ENCODE measurements around the gene SLX9.

SLX9 gene

DNA sequence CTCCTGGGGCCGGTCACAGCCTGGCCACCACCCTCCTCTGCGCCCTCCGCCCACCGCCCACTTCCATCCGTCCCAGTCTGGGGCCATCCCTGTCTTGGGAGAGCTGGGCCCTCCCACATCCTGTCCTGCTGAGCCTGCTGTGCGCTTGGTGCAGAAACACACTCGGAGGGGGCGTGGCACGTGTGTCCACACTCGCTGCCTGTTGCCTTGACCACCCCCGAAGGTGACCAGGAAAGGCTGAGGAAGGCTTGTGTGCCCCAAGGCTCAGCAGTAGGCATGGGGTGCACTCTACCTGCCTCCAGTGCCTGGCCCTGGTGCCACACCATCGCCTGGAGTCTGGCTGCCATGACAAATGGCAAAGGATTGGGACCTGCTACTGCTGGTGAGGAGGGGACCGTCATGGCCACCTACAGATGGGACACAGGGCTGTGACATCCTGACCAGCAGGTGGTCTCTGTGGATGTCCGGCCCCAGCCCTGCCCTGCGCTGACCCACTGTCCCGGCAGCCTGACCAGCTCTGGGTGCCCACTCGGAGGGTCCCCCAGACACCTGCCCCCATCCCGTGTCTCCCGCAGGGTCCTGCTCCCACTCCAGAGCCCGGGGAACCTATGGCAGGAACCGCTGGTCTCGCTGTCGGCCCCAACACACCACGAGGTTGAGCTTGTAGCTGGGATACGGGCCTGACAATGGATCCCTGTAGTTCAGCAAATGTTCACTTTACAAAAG, 43.1 kb upstream of the SLX9 start:
- no peak overlapping the region for H3K9ac ChIP-seq (ENCODE audit: low read depth, low read length)
- H3K27me3 ChIP-seq (ENCODE audit: control insufficient read depth, insufficient read depth, low read length) = peaks cover 15% of the 10 kb centered on the region
- H3K36me3 ChIP-seq (ENCODE audit: insufficient read depth, low read length) = no peaks in the 10 kb centered on the region

DNA sequence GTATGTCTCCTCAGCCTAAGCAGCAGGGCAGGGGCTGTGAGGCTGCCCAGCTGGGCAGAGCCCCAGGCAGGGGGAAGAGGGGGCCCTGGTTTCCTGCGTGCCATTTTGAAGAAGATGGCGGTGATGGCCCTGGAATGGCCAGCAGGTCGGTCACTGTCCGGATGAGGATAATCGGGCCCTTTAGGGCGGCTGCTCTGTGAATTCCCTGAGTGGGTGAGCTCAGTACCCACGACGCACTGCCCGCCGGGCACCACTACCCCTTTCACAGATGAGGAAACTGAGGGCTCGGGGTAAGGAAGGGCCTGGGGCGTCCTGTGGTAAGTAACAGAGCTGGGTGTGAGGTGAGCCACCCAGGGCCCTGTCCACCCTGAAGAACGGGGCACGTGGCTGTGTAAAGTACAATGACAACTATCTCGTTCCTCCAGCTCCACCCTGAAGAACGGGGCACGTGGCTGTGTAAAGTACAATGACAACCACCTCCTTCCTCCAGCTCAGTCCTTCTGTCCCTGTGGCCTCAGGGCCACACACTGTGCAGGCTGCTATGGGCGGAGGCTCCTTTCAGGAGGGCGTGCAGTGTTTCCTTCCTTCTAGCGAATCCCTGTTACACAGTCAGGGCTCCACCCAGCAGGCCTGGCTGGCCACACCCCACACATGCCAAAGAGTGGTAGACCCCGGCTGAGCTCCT, 42.4 kb upstream of the SLX9 start:
- no peak overlapping the region for H3K4me3 ChIP-seq (ENCODE audit: low read length)
- peaks cover 3% of the 10 kb centered on the region for H3K4me1 ChIP-seq (ENCODE audit: control insufficient read depth, insufficient read depth, low read length)
- H3K27me3 ChIP-seq (ENCODE audit: control insufficient read depth, insufficient read depth, low read length) = peaks cover 13% of the 10 kb centered on the region
- H3K9me3 ChIP-seq (replicated peaks; ENCODE audit: low read length) = no peaks in the 10 kb centered on the region
- no peaks in the 10 kb centered on the region for H3K36me3 ChIP-seq (ENCODE audit: insufficient read depth, low read length)
- H3K9ac ChIP-seq (ENCODE audit: low read depth, low read length) = no peak overlapping the region
- no peak overlapping the region for H3K4me2 ChIP-seq (ENCODE audit: low read length)

More for the DNA sequence above, 43.1 kb upstream of the SLX9 start:
- Histone ChIP-seq H3K9me3 (replicated peaks; ENCODE audit: low read length) (no peaks in the 10 kb centered on the region), H3K4me3 (ENCODE audit: low read length) (no peak overlapping the region), H3K4me1 (ENCODE audit: control insufficient read depth, insufficient read depth, low read length) (peaks cover 3% of the 10 kb centered on the region), H3K4me2 (ENCODE audit: low read length) (no peak overlapping the region)

DNA sequence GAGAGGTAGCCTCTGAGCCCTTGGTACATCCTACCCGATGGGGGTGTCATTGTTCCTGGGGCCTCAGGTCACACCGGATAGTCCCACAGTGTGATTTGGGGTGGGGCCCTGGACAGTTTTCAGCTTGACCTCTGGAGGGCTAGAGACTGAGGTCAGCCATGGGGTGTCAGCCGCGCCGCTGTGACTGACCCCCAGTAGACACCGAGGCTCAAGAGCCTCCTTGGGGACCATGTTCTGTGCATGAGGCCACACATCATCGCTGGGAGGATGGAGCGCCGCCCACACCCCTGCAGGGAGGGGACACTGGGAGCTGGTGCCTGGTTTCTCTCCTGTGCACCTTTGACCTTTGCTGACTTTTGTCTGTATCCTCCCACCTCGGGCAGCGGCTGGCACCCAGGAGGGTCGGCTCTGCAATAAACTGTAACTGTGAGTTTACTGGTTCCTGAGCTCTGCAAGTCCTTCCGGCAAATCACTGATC, 41.8 kb upstream of the SLX9 start:
- H3K36me3 ChIP-seq (ENCODE audit: insufficient read depth, low read length) = no peaks in the 10 kb centered on the region
- no peaks in the 10 kb centered on the region for H3K4me1 ChIP-seq (ENCODE audit: control insufficient read depth, insufficient read depth, low read length)
- H3K9ac ChIP-seq (ENCODE audit: low read depth, low read length) = no peak overlapping the region
- H3K4me3 ChIP-seq (ENCODE audit: low read length) = no peak overlapping the region
- H3K4me2 ChIP-seq (ENCODE audit: low read length) = no peak overlapping the region
- H3K27me3 ChIP-seq (ENCODE audit: control insufficient read depth, insufficient read depth, low read length) = peaks cover 13% of the 10 kb centered on the region
- no peaks in the 10 kb centered on the region for H3K9me3 ChIP-seq (replicated peaks; ENCODE audit: low read length)

DNA sequence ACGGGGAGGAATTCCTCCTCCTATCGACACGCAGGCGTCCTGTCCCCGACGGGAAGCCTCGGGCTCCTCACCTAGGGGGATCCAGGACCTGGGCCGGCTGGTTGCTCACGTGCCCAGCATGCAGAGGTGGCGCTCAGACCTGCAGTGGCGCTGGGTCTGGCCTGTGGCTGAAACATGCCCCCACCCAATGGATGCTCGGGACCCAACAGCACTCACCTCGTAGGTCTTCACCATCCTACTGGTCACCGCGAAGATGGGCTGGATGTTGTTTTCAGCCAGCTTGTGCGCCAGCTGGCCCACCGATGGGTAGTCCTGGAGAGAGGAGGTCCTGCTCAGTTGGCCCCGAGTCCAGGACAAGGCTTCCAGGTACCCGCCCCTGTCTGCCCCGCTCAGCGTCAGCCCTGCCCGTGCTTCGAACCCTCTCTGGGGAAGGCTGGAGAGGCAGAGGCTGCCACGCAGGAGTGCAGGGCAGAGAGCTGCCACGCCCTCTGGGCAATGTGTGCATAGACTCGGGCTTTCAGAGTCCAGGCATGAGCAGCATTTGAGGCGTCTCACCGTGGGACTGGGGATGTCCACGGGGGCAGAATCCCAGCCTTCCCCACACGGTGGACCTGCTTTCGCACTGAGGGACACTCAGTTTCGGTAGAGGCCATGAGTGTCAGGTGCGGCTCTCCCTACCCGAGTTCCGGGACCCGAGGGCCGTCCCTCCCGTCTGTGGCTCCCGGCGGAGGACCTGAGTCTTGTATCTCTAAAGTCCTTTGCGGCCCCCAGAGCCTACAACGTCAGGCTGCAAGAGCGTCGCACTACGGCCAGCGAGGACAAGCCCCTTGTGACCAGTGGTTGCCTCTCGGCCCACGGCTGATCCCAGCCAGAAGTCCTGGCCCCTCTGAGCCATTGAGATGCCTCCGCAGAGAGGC, 40.7 kb upstream of the SLX9 start:
- no peaks in the 10 kb centered on the region for H3K4me1 ChIP-seq (ENCODE audit: control insufficient read depth, insufficient read depth, low read length)
- peaks cover 8% of the 10 kb centered on the region for H3K27me3 ChIP-seq (ENCODE audit: control insufficient read depth, insufficient read depth, low read length)
- H3K9me3 ChIP-seq (replicated peaks; ENCODE audit: low read length) = no peaks in the 10 kb centered on the region
- no peaks in the 10 kb centered on the region for H3K36me3 ChIP-seq (ENCODE audit: insufficient read depth, low read length)
- H3K4me2 ChIP-seq (ENCODE audit: low read length) = no peak overlapping the region
- no peak overlapping the region for H3K4me3 ChIP-seq (ENCODE audit: low read length)
- no peak overlapping the region for H3K9ac ChIP-seq (ENCODE audit: low read depth, low read length)

DNA sequence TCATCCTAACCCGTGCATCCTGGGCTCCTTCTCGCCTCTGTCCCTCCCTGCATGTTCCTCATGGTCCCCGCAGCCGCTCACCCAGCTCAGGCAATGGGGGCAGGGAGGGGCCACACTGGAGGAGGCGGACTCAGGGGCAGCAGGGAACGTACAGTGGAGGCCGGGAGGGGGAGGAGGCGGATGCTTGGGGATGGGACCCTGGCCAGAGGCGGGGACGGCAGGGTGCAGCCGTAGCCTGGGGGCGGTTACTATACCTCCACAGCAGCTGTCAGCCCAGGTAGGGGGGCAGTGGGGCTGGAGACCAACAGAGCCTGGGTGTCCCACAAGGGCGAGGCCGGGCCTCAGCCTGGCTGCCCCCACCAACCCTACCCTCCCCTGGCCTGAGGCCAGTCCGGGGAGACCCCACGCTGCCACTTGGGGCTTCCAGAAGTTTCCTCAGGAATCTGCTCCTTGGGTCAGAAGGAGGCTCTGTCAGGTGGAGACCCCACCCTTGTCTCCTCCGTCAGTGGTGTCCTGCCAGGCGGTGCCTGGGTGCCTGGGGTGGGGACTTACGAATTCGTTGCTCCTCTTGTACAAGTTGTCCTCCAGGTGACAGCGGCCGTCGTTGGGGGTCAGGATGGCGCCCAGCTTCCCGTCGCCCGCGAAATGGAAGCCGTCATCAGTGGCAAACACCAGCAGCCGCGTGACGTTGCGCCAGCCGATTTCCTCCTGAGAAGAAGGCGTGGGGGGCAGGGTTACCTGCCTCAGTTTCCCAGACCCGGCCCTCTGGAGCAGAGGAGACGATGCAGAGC, 39.9 kb upstream of the SLX9 start:
- Histone ChIP-seq H3K27me3 (ENCODE audit: control insufficient read depth, insufficient read depth, low read length) (peaks cover 8% of the 10 kb centered on the region), H3K36me3 (ENCODE audit: insufficient read depth, low read length) (no peaks in the 10 kb centered on the region), H3K9ac (ENCODE audit: low read depth, low read length) (no peak overlapping the region)

DNA sequence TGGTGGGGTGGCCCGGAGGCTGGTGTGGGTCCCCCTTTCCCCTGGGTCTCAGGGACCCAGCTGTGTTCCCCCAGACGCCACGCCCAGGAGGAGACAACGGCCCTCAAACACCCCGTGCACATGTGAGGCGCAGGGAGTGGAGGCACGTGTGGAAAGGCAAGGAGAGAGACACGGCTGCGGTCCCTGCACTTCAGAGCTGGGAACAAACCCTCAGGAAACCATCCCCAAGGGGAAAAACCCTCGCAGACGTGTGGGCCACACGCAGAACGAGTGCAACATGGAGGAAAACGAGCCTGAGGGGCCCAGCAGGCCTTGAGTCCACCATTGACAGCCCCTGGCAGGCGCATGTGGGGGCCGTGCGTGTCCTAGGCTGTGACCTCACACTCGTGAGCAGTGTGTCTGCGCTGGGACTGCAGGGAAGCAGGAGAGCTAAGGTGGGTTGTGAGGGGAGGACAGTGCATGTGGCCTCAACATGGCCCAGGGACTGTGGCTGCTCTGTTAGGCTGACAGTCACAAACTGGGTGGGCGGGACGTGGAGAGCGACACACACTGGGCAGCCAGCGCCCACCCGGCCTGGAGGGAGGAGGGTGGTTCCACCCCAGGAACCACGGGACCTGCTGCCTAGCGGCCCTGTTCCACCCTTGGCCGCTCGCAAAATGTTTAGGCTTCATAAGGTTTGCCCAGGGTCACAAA, 39.1 kb upstream of the SLX9 start:
- Histone ChIP-seq H3K4me3 (ENCODE audit: low read length) (no peak overlapping the region), H3K9ac (ENCODE audit: low read depth, low read length) (no peak overlapping the region), H3K4me2 (ENCODE audit: low read length) (no peak overlapping the region), H3K9me3 (replicated peaks; ENCODE audit: low read length) (no peaks in the 10 kb centered on the region), H3K27me3 (ENCODE audit: control insufficient read depth, insufficient read depth, low read length) (peaks cover 8% of the 10 kb centered on the region), H3K36me3 (ENCODE audit: insufficient read depth, low read length) (no peaks in the 10 kb centered on the region), H3K4me1 (ENCODE audit: control insufficient read depth, insufficient read depth, low read length) (no peaks in the 10 kb centered on the region)

More for the DNA sequence above, 39.9 kb upstream of the SLX9 start:
- no peak overlapping the region for H3K4me3 ChIP-seq (ENCODE audit: low read length)
- H3K9me3 ChIP-seq (replicated peaks; ENCODE audit: low read length) = no peaks in the 10 kb centered on the region
- H3K4me1 ChIP-seq (ENCODE audit: control insufficient read depth, insufficient read depth, low read length) = no peaks in the 10 kb centered on the region
- no peak overlapping the region for H3K4me2 ChIP-seq (ENCODE audit: low read length)

DNA sequence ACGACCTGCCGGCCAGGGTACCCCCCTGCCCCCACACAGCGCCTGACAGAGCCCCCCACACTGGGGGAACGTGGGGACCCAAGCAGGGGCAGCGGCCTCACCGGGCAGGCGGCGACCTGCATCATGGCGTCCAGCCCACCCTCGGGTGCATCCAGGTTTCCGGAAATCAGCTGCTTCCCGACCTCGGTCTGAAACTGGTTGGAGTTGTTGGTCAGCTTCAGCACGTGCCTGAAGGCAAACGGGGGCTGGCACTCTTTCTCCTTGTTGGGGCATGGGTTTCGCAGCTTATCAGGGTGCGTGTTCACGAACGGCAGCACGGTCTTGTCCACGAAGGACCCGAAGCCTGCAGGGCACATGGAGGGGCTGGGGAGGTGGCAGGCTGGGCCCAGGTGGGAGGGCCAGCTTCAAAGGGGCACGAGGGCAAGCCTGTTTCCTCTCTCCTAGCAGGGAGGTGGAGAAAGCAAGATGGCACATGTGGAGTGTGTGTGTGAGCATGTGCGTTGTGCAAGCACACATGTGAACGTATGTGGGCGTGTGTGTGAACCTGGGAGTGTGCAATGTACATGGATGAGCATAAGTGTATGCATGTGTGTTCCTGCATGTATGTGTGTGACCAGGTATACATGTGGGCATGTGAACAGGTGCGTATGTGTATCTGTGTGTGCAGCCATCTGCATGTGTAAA, 38.3 kb upstream of the SLX9 start:
- Histone ChIP-seq H3K36me3 (ENCODE audit: insufficient read depth, low read length) (no peaks in the 10 kb centered on the region), H3K4me3 (ENCODE audit: low read length) (no peak overlapping the region), H3K4me1 (ENCODE audit: control insufficient read depth, insufficient read depth, low read length) (no peaks in the 10 kb centered on the region), H3K9me3 (replicated peaks; ENCODE audit: low read length) (no peaks in the 10 kb centered on the region), H3K9ac (ENCODE audit: low read depth, low read length) (no peak overlapping the region), H3K4me2 (ENCODE audit: low read length) (no peak overlapping the region), H3K27me3 (ENCODE audit: control insufficient read depth, insufficient read depth, low read length) (peaks cover 11% of the 10 kb centered on the region)

DNA sequence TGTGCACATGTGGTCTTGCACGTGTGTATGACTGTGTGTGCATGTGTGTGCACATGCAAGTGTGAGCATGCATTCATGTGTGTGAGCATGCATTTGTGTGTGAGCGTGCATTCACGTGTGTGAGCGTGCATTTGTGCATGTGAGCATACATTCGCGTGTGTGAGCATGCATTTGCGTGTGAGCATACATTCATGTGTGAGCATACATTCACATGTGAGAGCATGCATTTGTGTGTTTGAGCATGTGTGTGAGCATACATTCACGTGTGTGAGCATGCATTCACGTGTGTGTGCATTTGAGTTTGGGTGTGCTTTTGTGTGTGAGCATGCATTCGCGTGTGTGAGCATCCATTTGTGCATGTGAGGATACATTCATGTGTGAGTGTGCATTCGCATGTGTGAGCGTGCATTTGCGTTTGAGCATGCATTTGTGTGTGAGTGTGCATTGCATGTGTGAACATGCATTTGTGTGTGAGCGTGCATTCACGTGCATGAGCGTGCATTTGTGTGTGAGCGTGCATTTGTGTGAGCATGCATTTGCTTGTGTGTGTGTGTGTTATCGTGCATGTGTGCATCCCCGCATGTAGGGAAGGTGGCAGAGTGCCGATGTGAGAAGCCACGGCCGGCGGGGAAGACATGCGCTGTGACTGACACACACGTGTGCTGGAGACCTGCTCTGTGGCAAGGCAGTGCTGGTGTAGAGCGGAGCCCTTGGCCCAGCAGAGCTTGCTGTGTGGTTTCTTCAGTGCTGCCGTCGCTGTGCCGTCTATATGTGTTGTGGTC, 37.4 kb upstream of the SLX9 start:
- H3K36me3 ChIP-seq (ENCODE audit: insufficient read depth, low read length) = no peaks in the 10 kb centered on the region
- H3K4me1 ChIP-seq (ENCODE audit: control insufficient read depth, insufficient read depth, low read length) = no peaks in the 10 kb centered on the region
- H3K27me3 ChIP-seq (ENCODE audit: control insufficient read depth, insufficient read depth, low read length) = peaks cover 17% of the 10 kb centered on the region
- H3K9me3 ChIP-seq (replicated peaks; ENCODE audit: low read length) = no peaks in the 10 kb centered on the region
- no peak overlapping the region for H3K4me2 ChIP-seq (ENCODE audit: low read length)
- H3K9ac ChIP-seq (ENCODE audit: low read depth, low read length) = no peak overlapping the region
- no peak overlapping the region for H3K4me3 ChIP-seq (ENCODE audit: low read length)

DNA sequence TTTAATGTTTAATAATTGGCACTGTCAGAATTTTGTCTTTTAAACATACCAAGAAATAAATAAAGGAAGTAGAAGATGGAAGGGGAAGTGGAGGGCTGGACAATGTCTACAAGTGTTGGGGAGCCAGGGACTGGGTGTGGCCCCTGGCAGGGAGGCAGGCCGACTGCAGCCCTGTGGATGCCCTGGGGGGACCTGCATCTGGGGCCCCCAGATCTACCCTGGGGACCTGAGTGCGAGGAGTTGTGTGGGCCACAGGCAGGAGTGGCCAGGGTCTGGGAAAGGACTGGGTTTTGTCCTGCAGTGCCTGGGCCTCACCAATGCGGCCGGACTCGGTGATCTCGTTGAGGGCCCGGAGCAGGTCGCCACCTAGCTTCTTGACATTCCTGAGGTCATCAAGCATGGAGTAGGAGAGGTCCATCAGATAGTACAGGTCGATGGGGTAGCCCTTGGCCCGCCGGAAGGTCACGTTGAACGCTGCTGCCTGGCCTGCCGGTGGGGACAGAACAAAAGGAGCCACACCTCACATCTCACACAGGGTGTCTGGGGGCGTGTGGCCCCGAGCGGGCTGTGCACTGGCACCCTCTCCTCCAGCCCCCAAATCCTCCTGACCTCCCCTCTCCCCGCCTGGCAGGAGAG, 36.7 kb upstream of the SLX9 start:
- Histone ChIP-seq H3K4me2 (ENCODE audit: low read length) (no peak overlapping the region), H3K4me3 (ENCODE audit: low read length) (no peak overlapping the region), H3K27me3 (ENCODE audit: control insufficient read depth, insufficient read depth, low read length) (peaks cover 13% of the 10 kb centered on the region), H3K9ac (ENCODE audit: low read depth, low read length) (no peak overlapping the region), H3K4me1 (ENCODE audit: control insufficient read depth, insufficient read depth, low read length) (no peaks in the 10 kb centered on the region), H3K9me3 (replicated peaks; ENCODE audit: low read length) (no peaks in the 10 kb centered on the region), H3K36me3 (ENCODE audit: insufficient read depth, low read length) (no peaks in the 10 kb centered on the region)
